ENCODE results near the gene KIAA0753.

Gene KIAA0753

GRCh38 chr17:6545291-6545690 lies 95.2 kb downstream of the KIAA0753 start:
- DNase-seq, result no peak

DNA sequence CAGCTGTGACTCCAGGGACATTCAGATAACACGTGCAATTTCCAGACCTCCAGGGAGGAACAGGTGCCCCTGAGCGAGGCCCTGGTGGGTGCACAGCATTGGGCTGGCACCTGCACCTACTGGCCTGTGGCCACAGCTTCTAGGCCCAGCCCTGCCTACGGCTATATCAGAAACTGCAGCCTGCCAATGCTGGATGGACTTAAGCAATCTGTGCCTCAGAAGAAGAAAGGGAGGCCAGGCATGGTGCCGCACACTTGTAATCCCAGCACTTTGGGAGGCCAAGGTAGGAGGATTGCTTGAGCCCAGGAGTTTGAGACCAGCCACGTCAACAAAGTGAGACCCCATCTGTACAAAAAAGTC lies 96.5 kb downstream of the KIAA0753 start:
- no peak for DNase-seq

DNA sequence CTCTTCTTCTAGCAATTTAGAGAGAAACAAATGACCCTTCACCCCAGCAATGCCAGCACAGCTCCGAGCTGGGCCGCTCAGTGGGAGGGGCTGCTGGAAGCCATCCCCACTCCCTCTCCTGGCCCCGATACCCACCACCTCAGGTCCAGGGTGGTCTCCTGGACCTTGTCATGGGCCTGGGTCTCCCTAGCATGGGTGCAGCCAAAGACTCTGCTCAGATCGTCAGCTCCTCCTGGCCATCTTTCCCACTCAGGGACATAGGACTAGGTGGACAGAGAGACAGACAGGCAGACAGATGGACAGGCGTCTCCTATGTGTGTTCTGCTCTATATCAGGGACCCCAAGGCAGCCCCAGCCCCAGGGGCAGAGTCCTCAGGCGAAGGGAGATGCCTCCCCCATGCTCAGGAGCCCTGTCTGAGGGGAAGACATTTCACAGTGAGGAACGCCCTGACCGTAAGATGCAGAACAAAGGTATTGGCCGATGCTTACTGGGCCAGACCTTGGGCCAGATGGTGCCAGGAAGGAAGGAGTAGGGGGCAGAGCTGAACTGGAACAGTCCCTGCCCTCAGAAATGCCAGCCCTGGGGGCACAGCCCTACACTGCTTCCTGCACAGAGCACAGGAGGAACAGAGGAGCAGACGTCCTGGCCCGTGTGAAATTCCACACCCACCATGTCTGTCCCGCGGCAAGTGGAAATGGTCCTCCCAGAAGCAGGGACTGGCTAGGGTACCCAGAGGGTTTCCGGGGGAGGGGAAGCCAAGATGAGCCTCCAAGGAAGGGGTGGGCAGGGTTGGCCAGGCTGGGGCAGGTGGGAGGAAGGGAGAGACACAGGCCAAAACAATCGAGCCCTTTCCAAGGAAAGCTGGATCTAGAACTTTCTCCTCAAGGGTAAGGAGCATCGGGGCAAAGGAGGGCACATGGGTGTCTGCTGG lies 97.2 kb downstream of the KIAA0753 start:
- no peak for DNase-seq

GRCh38 chr17:6542577-6542976 lies 97.9 kb downstream of the KIAA0753 start:
- DNase-seq, result no peak

DNA sequence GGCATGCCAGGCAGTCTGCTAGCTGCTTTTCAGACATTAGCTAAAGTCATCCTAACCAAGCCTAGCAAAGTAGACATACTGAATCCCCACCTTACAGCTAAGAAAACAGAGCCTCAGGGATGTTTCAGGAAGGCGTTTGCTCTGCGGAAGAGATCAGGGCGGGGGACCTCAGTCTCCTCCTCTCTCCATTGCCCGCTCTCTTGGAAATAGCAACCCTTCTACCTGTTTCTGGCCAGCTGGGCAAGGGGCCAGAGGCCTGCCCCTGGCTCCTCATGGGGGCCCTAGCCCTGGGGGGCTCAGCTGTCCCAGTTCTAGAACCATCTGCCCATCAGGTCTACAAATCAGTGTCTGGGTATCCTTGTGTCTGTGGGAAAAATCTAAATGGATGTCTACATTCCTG lies 98.6 kb downstream of the KIAA0753 start:
- no peak for DNase-seq

DNA sequence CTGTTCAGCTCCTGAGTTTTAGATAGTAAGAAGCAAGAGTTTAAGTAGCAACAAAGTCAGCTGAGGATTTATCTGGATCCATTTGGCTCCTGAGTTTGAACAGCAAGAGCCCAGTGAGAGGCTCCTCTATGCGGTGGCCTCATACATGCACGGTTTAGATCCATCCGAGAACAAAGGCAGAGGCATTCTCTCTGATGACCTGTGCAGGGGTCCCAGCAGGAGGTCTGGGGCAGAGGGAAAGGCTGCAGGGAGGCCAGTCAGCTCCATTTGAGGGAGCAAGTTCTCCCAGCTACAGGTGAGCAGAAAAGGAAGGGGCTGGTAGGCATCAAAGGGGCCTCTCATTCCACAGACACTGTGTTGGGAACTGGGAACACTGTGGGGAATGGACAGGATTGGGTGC lies 100.6 kb downstream of the KIAA0753 start:
- no peak for DNase-seq

- no peak for DNase-seq
Observed at GRCh38 chr17:6536566-6537065, 103.9 kb downstream of the KIAA0753 start.

- DNase-seq, result no peak
Observed at GRCh38 chr17:6536053-6536452, 104.5 kb downstream of the KIAA0753 start.

- DNase-seq, result no peak
Observed at GRCh38 chr17:6534846-6535514, 105.5 kb downstream of the KIAA0753 start.

DNA sequence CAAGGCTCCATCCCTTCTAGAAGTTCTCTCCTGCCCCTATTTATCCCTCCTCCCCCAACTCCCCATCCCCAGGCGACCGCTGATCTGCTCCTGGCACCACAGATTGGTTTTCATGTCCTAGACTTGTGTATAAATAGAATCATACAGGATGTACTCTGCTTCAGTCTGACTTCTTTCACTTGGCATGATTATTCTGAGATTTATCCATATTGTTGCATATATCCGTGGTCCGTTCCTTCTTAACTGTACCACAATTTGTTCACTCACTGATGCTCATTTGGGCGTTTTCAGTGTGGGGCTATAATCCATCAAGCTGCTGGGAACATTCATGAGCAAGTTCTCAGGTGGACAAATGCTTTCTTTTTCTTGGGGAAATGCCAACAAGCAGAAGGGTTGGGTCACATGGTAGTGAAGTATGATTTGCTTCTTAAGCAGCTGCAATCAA lies 108.0 kb downstream of the KIAA0753 start:
- no peak for DNase-seq

GRCh38 chr17:6531575-6531974 lies 108.9 kb downstream of the KIAA0753 start:
- no peak for DNase-seq

DNA sequence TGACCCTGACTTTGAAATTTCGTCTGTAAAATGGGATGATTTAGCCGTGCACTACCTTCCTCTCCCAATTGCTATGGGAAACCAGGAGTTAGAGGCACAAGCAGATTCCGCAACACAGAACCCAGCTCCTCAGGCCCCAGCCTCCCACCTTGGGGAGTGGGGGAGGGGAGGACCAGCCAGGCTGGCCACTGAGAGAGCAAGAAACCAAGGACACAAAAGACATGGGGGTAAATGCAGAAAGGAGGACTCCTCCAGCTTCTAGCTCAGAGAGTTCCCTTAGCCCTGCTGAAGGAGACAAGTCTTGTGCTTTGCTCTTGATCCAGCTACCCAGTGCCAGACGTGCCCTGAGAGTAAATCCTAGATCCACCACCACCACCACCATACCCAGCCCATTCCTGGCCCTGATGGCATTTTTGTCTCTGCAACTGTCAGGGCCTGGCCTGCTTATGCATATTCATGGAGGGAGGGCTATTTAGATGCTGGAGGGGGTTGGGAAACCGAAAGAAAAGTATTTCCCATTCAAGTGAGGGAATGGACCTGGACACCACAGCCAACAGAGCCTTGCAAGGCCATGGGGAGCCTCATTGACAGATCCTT lies 110.1 kb downstream of the KIAA0753 start:
- DNase-seq, result no peak

DNA sequence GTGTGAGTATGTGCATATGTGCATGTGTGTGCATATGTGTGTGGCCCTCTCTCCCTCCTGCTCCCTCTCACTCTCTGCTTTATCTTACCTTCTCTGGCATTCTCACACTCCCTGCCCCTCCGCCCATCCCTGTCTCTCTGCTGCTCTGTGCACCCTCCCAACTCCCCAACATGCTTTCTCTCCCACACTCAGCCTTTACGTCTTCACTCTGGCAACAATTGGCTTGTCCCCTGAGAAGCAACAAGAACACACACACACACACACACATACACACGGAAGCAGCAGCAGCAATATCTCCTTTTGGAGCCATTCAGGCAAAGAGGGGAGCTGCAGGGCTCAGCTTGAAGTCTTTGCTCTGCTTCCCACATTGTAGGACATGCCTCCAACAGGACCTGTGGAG lies 112.0 kb downstream of the KIAA0753 start:
- no peak for DNase-seq
